GM18870 (cell line): ENCODE results near the gene NCS1.
"Not testable (repeated sequence)": the region's sequence is repeated elsewhere in the genome, so short reads cannot be mapped to it uniquely, and the experiment has no call there.

ENCODE experiments used
- ATAC-seq: cut with Tn5 transposase; IDR thresholded peaks from one replicate; pipeline ENCODE4 v1.9.1; 2021; ENCODE audit warnings: moderate library complexity; ENCODE audit not compliant: unreplicated experiment

The NCS1 gene

DNA sequence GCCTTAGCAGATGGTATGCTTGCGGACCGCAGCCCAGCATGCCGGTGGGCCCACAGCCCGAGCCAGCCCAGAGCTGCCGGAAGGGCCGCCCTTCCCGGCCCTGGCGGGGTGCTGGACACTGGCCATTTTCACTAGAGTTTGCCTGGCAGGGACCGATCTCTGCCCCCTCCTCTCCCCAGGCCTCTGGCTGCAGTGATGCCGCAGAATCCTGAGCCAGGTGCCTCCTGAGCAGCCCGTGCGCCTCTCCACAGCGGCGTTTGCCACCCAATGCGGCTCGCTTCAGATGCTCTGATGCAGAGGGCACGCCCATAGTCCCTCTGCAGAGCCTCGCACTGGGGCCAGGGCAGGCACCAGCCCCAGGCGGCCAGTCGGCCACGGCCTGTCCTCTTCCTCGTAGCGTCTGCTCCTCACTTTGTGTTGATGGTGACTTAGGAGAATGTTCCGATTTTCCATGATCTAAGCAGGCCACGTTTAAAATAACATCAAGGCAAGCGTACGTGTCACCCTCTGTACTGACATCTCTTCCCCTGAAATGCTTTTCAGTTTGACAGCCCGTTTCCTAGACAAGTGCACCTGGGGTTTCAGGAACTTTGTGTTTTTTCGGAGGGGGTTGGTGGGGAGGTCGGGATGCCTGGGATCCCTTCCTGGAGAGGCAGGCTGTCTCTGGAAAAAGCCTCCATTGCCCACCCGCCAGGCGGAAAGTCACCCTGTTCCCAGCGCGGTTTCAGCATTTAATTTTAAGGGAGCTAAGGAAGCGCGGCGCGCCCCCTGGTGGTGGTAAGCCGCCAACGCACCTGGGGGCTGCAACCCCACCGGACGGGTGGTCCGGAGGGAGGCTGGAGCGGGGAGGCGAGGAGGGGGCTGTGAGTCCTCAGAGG, 63.6 kb downstream of the NCS1 start:
- ATAC-seq = no peak

DNA sequence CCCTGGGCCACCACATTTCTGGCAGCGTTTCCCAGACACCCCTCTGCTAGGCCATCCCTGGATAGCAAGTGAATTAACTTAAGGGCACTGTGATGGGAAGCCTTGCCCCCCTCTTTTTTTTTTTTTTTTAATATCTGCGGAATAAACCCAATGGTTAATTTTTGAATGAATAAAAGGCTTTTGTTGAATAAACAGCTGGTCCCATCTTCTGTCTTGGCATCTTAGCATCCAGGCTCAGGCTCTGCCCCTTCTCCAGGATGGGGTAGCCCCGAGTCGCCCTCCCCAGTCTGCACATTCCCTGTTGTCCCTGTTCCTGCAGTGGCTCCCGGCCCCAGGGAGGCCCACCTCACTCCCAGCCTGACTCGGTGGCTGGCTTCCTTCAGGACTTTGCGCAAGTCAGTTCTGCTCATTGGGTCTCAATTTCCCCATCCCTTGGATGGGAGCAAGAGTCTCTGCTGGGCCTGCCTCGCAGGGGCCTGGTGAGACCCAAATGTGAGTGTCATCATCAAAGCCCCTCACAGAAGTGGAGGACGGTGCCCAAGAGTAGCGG, 64.3 kb downstream of the NCS1 start:
- no peak for ATAC-seq

DNA sequence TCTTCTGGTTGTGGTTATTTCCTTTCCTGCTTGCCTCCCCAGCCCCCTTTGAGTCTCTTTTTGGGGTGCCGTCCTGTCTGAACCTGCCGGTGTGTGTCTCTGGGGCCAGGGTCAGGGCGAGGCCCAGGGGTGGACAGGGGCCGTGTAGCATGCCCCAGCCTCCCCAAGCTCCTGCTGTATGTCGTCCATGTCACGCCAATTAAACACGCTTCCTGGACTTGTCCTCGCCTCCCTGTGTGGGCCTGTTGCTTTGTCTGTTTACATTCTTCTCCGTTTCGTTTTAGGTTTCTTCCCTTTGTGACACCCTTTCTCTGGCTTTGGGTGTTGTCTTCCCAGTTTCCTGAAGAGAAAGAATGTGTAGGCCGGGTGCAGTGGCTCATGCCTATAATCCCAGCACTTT, 64.9 kb downstream of the NCS1 start:
- no peak for ATAC-seq

DNA sequence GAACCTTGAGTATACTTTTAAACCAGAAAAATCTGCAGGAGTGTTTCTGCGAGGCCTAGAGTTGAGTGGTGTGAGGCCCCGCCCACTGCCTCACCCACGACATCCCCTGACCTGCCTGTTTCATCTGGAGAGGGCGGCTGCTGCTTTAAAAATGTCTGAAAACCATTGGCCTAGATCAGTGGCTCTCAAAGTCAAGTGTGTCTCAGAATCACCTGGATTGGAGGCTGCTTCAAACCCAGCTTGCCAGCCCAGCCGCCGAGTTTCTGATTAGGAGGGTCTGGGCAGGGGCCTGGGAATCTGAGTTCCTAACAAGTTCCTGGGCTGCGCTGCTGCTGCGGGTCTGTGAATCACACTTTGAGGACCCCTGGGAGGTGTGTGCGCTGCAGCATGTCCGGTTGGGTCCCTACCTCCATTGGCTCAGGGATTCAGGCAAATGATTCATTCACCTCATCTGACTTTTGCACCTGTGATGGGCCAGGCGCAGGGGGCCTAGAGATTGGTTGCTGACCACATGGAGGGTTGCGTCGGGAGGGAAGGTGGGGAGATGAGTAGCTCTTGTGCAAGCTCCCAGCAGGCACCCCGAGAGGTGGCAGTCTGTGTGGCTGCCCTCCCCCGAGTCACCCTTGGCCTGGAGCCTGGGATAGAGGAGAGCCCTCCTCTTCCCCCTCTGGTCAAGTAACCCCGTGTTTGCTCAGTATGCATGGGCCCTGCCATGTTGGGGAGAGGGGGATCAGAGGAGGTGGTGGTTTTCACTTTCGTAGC, 65.7 kb downstream of the NCS1 start:
- ATAC-seq = no peak

DNA sequence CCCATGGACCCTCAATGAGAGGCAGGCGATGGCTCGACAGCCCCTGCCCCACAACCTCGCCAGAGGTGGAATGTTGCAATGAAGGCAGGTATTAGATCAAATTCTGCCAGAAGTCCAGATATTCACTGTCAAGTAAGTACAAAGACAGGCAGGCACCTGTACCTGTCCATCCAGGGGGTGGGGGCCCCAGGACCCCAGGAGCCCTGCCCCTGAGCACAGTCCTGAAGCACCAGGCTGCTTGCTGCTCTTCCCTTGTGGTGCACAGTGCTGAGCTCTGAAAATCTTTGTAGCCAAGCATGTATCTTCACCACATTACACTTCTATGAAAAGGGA, 67.1 kb downstream of the NCS1 start:
- no peak for ATAC-seq

DNA sequence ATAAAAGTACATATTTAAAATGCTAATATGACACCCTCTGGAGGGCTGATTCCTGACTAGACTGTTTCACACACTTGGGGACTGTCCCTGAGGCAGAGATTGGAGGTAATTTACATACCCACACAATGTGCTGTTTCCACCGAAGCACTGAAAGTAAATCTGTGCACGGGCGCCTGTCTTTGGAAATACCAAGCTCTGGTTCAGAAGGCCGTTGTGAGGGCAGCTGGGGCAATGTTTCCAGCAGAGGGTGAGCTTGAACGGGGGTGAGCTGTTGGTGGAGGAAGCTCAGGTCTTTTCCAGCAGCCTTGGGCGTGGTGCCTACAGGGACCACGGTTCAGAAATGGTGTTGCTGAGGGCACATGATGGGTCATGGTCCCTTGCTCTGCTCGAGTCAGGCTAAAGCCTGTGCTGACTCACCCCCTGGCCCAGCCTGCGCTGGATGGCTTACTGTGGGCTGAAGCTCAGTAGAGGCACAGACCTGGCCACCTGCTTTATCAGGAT, 67.6 kb downstream of the NCS1 start:
- ATAC-seq = peak; percentile 51

DNA sequence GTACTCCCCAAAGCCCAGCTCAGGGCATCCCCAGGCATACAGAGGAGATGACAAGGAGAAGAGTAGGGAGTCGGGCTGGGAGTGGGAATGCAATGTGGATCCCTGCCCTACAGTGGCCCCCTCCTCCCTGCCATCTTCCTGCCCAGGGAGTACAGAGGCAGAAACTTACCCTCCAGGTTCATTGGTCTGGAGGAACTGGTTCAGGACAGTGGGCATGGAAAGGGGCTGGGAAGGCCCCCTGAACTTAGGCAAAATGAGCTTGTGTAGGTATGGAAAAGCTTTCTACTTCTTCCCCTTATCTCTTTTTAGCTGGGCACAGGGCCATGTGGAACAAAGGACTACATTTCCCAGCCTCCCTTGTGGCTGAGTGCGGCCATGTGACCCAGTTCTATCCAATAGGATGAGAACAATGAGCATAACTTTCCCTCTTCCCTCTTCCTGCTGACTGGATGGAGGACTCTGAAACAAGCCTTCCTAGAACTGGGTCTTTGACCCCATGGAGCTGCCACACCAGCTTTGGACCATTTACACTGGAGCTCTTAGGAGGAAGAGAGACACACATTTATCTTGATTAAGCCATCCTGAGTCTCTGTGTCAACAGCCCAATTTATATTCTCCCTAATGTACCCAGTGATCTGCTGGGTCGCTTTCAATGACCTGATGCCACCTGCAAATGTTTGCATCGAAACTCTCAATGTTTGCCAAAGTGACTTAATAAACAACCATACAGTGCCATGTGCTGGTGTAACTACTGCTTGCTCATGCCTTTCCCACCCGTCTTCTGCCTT, 68.4 kb downstream of the NCS1 start:
- ATAC-seq = no peak

DNA sequence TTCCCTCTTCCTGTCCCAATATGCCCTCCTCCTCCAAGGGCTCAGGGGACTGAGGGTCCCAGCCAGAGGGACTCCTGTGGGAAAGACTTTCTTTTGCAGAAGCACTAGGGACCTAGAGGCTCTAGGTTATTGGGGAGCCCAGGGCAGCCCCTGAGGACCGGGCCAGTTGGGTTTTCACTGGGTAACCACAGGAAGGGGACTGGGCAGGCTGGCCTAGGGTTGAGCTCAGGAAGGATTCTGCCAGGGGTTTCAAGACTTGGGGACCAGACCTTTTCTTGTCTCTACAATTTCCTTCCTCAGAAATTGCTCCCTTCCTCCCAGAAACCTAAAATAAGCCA, 69.0 kb downstream of the NCS1 start:
- no peak for ATAC-seq

DNA sequence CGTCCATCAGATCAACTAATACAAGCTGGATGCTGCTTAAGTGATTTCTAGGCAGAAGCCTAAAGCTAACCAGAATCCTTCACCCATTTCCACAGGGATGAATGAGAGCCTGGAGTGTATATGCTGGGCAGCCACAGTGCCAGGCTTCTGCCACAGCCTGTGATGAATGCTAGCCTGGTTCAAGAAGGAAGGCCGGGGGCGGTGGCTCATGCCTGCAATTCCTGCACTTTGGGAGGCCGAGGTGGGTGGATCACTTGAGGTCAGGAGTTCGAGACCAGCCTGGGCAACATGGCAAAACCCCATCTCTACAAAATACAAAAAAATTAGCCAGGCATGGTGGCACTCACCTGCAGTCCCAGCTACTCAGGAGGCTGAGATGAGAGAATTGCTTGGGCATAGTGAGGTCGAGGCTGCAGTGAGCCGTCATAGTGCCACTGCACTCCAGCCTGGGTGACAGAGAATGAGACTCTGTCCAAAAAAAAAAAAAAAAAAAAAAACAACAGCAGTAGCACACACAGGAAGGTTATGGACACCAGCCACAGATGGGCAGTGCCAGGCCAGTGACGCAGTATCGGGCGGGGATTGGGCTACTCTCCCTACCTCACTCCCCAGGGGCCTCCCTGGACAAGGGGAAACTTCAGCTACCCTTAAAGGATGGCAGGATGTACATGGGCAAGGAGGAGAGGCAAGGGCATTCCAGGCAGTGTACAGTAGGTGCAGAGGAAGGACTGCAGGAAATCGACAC, 70.2 kb downstream of the NCS1 start:
- ATAC-seq = no peak

DNA sequence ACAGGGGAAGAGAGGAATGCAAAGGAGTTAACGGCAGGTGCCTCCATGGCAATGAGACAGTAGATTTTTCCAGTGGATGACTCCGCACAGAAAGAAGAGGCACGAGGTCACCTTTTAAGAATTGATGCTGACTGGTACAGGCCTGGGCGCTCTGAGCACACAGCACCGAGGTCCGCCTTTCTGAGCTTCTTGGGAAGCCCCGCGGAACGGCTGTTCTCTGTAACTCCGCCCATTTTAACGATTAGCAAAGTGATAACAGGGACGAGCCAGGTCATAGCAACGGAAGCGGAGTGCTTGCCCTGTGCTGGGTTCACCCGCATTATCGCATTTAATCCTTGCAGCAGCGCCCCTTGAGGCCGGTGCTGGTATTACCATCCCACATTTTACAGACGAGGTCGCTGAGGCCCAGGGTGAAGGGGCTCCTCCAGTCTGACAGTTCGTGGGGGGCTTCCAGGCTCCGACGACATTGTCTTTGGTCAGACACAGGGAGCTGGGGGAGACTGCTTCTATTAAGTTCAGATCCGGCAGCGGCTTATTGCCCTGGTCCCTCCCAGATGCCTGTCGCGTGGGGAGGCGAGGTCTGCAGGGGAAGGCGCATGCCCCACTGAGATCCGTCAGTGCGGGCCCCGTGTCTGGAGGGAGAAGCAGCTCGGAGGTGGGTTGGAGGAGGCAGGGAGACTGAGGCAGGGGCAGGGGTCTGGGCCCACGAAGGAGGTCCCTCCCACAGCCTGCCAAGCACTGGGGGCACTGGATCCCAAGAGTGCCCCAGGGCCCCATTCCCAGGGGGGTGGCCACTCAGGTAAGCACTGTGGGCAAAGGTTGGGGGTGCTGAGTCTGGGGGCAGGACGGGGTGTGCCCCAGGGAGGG, 71.0 kb downstream of the NCS1 start:
- ATAC-seq = no peak

DNA sequence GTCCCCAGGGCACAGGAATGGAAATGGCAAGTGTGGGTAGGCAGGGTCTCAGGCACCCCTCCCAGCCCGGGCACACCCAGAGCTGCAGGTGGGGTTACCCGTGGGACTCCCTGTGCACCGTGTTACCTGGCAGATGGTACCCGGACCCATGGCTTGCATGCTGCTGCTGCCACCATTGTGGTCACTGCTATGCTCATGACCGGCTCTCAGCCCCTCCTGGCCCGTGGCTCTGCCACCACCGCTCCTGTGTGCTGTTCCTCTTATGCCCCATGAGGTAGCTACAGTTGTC, 71.6 kb downstream of the NCS1 start:
- no peak for ATAC-seq

DNA sequence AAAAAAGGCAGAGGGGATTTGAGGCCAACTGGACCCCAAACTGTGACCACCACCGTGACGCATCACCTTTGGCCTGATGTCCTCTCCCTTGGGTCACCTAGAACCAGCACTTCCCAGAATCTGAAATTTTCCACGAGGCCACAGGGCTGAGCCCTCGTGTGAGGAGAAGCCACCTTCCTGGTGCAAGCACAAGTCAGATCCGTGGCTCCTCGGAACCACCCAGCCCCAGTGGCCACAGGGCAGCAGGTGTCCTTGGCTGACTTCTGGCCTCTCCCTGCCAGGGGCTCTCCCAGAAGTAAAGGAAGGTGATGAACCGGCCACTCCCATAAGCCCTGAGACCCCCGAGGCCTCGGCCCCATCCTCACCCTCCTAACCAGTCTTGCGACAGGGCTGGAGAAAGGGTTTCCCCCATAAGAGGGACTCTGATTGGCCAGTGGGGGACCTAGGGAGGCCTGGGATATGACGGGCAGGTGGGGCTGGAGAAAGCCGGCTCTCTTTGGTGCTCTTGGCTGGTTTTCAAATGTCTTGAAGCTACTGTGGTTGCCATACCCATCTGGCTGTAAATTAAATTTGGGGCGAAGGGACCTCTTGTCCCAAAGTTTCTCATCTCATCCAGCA, 72.5 kb downstream of the NCS1 start:
- ATAC-seq = no peak

DNA sequence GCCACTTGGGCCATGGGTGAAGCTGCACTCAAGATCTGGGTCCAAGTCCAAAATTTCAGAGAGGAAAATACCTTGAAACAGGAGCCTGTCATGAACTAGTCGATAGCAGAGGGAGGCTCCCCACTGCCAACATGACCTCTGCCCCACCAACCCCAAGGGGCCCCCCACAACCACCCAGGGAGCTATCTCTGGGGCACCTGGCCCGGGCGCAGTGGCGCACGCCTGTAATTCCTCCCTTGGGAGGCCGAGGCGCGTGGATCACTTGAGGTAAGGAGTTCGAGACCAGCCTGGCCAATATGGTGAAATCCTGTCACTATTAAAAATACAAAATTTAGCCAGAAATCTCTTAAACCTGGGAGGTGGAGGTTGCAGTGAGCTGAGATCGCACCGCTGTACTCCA, 73.3 kb downstream of the NCS1 start:
- ATAC-seq = no peak

DNA sequence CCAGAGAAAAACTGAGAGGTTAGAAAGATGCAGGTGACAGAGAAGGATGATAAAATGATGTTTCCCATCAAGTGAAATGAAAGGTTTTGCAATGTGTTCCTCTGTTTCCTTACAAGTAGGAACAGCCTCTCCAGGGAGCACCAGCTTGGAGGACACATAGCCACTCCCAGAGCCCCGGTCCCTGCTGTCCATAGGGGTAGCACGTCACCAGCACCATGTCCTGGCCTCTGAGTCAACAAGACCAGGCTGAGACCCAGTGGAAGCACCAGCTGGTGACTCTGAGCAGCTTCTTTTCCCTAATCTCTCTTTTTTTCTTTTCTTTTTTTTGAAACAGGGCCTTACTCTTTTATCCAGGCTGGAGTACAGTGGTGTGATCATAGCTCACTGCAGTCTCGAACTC, 73.9 kb downstream of the NCS1 start:
- ATAC-seq = no peak

DNA sequence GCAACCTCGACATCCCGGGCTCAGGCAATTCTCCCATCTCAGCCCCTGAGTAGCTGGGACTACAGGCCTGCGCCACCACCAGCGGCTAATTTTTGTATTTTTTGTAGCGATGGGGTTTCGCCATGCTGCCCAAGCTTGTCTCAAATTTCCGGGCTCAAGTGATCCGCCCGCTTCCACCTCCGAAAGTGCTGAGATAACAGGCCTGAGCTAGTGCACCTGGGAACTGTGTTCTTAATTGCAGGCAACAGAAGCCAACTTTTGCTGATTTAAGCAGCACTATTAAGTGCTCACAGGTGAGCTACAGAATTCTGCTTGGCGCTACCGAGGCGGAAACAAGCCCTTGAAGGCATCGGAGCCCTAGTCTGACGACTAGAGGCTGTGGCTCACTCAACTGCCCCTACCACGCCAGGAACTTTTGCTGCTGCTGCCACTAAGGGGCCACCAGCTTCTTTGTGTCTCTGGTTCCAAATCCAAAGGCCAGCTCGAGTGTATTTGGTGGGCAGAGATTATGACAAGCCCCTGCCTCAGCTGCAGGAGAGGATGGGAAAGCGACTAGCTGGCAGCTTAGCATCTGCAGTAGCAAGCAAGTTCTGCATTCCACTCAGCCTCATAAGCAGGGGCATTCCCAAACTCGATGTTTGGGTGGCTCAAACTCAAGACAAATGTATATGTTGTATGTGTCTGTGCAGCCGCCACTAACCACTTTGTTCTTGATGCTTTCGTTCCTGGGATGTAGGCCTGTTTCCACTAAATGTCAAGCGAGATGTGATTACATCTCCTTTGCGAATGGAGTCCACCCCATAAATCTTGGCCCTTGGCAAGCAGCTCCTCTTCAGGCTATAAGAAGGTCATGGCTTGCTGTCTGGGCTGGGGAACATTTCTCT, 82.8 kb downstream of the NCS1 start:
- ATAC-seq = no peak

DNA sequence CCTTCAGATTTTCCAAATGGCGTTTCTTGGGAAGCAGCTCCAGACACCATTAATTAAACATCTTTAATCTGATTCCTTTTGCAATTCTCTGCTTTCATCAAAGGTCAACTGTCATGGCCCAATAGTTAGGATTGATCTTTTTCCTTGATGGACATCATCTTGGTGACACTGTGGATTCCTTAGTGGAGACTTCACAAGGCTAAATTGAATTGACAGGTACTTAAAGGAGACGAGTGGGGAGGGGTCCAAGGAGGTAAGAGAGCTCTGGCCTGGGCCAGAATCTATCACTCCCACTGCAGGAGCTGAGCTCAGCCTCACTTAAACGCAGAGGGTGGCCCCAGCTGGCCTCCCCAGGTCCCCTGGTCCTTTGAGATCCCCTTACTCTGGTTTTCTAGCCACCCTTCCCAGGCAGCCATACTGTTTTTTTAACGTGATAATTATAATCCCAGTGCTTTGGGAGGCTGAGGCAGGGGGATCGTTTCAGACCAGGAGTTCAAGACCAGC, 83.5 kb downstream of the NCS1 start:
- ATAC-seq = no peak

DNA sequence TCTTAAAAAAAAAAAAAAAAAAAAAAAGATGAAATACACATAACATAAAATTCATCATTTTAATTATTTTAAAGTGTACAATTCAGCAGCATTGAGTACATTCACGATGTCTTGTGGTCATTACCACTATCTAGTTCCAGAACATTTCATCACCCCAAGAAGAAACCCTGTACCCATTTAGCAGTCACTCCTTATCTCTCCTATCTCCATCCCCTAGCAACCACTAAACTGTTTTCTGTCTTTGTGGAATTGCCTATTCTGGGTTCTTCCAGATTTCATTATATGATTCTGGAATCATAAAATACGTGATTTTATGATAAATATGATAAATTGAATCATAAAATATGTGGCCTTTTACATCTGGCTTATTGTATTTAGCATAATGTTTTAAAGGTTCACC, 84.4 kb downstream of the NCS1 start:
- no peak for ATAC-seq

DNA sequence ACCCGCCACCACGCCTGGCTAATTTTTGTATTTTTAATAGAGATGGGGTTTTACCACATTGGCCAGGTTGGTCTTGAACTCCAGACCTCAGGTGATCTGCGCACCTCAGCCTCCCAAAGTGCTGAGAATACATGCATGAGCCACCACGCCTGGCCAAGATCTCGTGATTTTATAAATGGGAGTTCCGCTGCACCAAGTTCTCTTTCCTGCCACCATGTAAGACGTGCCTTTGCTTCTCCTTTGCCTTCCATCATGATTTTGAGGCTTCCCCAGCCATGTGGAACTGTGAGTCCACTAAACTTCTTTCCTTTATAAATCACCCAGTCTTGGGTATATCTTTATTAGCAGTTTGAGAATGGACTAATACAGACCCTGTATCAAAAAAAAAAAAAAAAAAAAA, 85.9 kb downstream of the NCS1 start:
- ATAC-seq = not testable (repeated sequence)
